Measurements from ENCODE around the gene ENG.

DNA sequence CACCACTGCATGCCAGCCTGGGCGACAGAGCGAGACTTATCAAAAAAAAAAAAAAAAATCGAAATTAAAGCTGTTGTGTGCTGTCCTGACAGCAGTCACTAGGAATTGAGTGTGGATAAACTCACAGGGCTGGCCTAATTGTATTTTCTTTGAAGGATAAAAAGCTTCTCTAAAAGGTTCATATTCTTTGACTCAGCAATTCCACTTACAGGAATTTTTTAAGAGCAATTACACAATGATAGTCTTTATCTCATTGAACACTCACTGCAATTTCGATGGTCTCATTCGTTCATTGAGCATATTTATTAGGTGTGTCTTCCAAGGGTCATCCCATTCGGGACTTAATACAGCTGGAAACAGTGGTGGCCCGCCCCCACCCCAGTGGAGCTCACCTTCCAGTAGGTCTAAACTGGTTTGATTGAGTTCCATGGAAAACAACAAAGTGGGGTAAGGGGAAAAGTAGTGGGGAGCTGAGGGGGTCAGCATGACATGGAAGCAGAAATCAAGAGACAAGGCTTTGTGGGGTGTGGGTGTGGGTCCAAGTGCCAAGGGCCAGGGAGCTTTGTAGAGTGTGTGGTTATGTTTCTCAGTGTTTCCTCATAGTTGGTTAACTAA, 61.9 kb downstream of the ENG start:
- no peak for TF ChIP-seq POLR2A (IDR thresholded peaks at IDR 0.05; ENCODE audit: low read depth, low read length)
- TF ChIP-seq BHLHE40 (IDR thresholded peaks at IDR 0.05; ENCODE audit: low read depth, low read length), result no peak
- TF ChIP-seq, protein P1, sequence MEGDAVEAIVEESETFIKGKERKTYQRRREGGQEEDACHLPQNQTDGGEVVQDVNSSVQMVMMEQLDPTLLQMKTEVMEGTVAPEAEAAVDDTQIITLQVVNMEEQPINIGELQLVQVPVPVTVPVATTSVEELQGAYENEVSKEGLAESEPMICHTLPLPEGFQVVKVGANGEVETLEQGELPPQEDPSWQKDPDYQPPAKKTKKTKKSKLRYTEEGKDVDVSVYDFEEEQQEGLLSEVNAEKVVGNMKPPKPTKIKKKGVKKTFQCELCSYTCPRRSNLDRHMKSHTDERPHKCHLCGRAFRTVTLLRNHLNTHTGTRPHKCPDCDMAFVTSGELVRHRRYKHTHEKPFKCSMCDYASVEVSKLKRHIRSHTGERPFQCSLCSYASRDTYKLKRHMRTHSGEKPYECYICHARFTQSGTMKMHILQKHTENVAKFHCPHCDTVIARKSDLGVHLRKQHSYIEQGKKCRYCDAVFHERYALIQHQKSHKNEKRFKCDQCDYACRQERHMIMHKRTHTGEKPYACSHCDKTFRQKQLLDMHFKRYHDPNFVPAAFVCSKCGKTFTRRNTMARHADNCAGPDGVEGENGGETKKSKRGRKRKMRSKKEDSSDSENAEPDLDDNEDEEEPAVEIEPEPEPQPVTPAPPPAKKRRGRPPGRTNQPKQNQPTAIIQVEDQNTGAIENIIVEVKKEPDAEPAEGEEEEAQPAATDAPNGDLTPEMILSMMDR (conservative IDR thresholded peaks at IDR 0.05; ENCODE audit: low read depth, low read length), result no peak
- TF ChIP-seq RAD21 (IDR thresholded peaks at IDR 0.05; ENCODE audit: low read length), result no peak
- TF ChIP-seq CEBPB (IDR thresholded peaks at IDR 0.05; ENCODE audit: low read depth, low read length), result no peak
